IMR-90 (cell line): Measurements from ENCODE around the gene ISOC2. TPM values are rescaled to one million over a fixed set of nuclear protein-coding genes. Genes with fewer than 3 reads are reported as not detected.

Experiments used
- ATAC-seq: fragments of 200-7000 bp; cut with Tn5 transposase; 2 replicates; pipeline ENCODE4 v1.9.1; 2020; ENCODE audit warnings: low read depth, mild to moderate bottlenecking, moderate library complexity
- BruUV-seq: library from RNA; stranded (reverse); fragments of 400-500 nt; replicated peaks from 2 replicates; lab custom pipeline; 2021; lab: Mats Ljungman, UMichigan
- CTCF ChIA-PET: fragments of 300-600 bp; formaldehyde crosslinking; extraction: SDS; loops from one replicate; lab custom pipeline; 2021; ENCODE audit warnings: antibody characterized with exemption; lab: Yijun Ruan, JAX
- POLR2A ChIA-PET: fragments of 300-600 bp; sonication (Branson Sonifier 250); formaldehyde crosslinking; loops from one replicate; lab custom pipeline; 2022; ENCODE audit warnings: antibody characterized with exemption; ENCODE audit not compliant: unreplicated experiment; lab: Charles Lee
- DNase-seq: peaks from one replicate; pipeline ENCODE4 v3.0.0; 2013
- H2AFZ ChIP-seq: replicated peaks from 2 replicates; pipeline ENCODE3; 2013; ENCODE audit warnings: low read length, mild to moderate bottlenecking; ENCODE audit not compliant: poor library complexity
- H2AK5ac ChIP-seq: 2 replicates; pipeline ENCODE4 v1.6.1; 2013; ENCODE audit warnings: low read depth, low read length, inconsistent platforms
- H2AK9ac ChIP-seq: replicated peaks from 2 replicates; pipeline ENCODE3; 2013; ENCODE audit warnings: mild to moderate bottlenecking, low read depth, low read length, moderate library complexity; ENCODE audit not compliant: poor library complexity
- H2BK120ac ChIP-seq: 2 replicates; pipeline ENCODE4 v1.6.1; 2013; ENCODE audit warnings: low read depth, low read length, inconsistent platforms
- H2BK15ac ChIP-seq: 3 replicates; pipeline ENCODE4 v1.6.1; 2013; ENCODE audit warnings: low read depth, low read length, inconsistent platforms
- H2BK20ac ChIP-seq: 2 replicates; pipeline ENCODE4 v1.6.1; 2013; ENCODE audit warnings: low read depth, mild to moderate bottlenecking, inconsistent platforms, low read length, moderate library complexity
- H2BK5ac ChIP-seq: 2 replicates; pipeline ENCODE4 v1.6.1; 2013; ENCODE audit warnings: mild to moderate bottlenecking, low read depth, low read length, inconsistent platforms; ENCODE audit not compliant: poor library complexity, severe bottlenecking
- H3K14ac ChIP-seq: replicated peaks from 2 replicates; pipeline ENCODE4 v1.6.1; 2013; ENCODE audit warnings: low read depth, low read length, inconsistent platforms
- H3K18ac ChIP-seq: 2 replicates; pipeline ENCODE4 v1.6.1; 2013; ENCODE audit warnings: low read depth, low read length, control low read depth
- H3K23ac ChIP-seq: 2 replicates; pipeline ENCODE4 v1.6.1; 2013; ENCODE audit warnings: low read depth, low read length, inconsistent platforms
- H3K27ac ChIP-seq: 2 replicates; pipeline ENCODE4 v1.5.1; 2013; ENCODE audit warnings: mild to moderate bottlenecking, control low read depth, low read length; ENCODE audit not compliant: insufficient read depth
- H3K27me3 ChIP-seq: 2 replicates; pipeline ENCODE4 v1.6.1; 2013; ENCODE audit warnings: low read length; ENCODE audit not compliant: control insufficient read depth, insufficient read depth
- H3K36me3 ChIP-seq: 2 replicates; pipeline ENCODE4 v1.6.1; 2013; ENCODE audit warnings: low read length, mixed read lengths; ENCODE audit not compliant: control insufficient read depth, insufficient read depth
- H3K4ac ChIP-seq: 2 replicates; pipeline ENCODE4 v1.6.1; 2013; ENCODE audit warnings: low read depth, low read length, inconsistent platforms
- H3K4me1 ChIP-seq: 2 replicates; pipeline ENCODE4 v1.6.1; 2013; ENCODE audit warnings: low read length, mixed read lengths; ENCODE audit not compliant: control insufficient read depth, insufficient read depth
- H3K4me2 ChIP-seq: 2 replicates; pipeline ENCODE4 v1.6.1; 2013; ENCODE audit warnings: low read depth, mild to moderate bottlenecking, control low read depth, low read length, moderate library complexity
- H3K4me3 ChIP-seq: 2 replicates; pipeline ENCODE4 v1.5.1; 2013; ENCODE audit warnings: low read depth, mild to moderate bottlenecking, control low read depth, low read length, moderate library complexity; ENCODE audit not compliant: insufficient read depth
- H3K56ac ChIP-seq: 2 replicates; pipeline ENCODE4 v1.6.1; 2013; ENCODE audit warnings: low read length, inconsistent platforms; ENCODE audit not compliant: insufficient read depth; ENCODE audit errors: extremely low read depth
- H3K79me1 ChIP-seq, 2 experiments: 2 replicates each; pipeline ENCODE4 v1.6.1; 2013; ENCODE audit warnings: low read length in 2 of 2, inconsistent platforms in 1 of 2, low read depth in 1 of 2
- H3K9ac ChIP-seq: 2 replicates; pipeline ENCODE4 v1.6.1; 2013; ENCODE audit warnings: low read depth, low read length, control low read depth
- H3K9me1 ChIP-seq: 2 replicates; pipeline ENCODE4 v1.6.1; 2013; ENCODE audit warnings: low read length, inconsistent platforms; ENCODE audit not compliant: insufficient read depth
- H3K9me3 ChIP-seq: 2 replicates; pipeline ENCODE4 v1.6.1; 2013; ENCODE audit warnings: low read length; ENCODE audit not compliant: control insufficient read depth, insufficient read depth
- H4K20me1 ChIP-seq: 2 replicates; pipeline ENCODE4 v1.6.1; 2013; ENCODE audit warnings: low read length, inconsistent platforms; ENCODE audit not compliant: insufficient read depth
- H4K5ac ChIP-seq: 2 replicates; pipeline ENCODE4 v1.6.1; 2013; ENCODE audit warnings: mild to moderate bottlenecking, low read depth, low read length, control low read depth
- H4K8ac ChIP-seq, 2 experiments: 2 replicates each; pipeline ENCODE4 v1.6.1; 2013; ENCODE audit warnings: low read depth in 2 of 2, low read length in 2 of 2, control low read depth in 1 of 2, inconsistent platforms in 1 of 2
- H4K91ac ChIP-seq: 2 replicates; pipeline ENCODE4 v1.6.1; 2013; ENCODE audit warnings: low read depth, low read length, inconsistent platforms; ENCODE audit not compliant: insufficient read depth
- BHLHE40 ChIP-seq: fragments of 150-350 bp; IDR thresholded peaks from 2 replicates; pipeline ENCODE4 v1.6.1; 2016; ENCODE audit warnings: mild to moderate bottlenecking, low read depth, low read length
- CEBPB ChIP-seq: IDR thresholded peaks from 2 replicates; pipeline ENCODE4 v1.6.1; 2012; ENCODE audit warnings: low read depth, low read length, improper control_type of control experiment
- CHD1 ChIP-seq: IDR thresholded peaks from 2 replicates; pipeline ENCODE4 v1.6.1; 2012; ENCODE audit warnings: low read depth, low read length, improper control_type of control experiment
- CTCF ChIP-seq: conservative IDR thresholded peaks from 2 replicates; pipeline ENCODE4 v1.5.1; 2012; ENCODE audit warnings: mild to moderate bottlenecking, low read depth, low read length, improper control_type of control experiment
- ELK1 ChIP-seq: fragments of 150-350 bp; IDR thresholded peaks from 2 replicates; pipeline ENCODE4 v1.6.1; 2016; ENCODE audit warnings: low read depth, mild to moderate bottlenecking, low read length, moderate library complexity, borderline replicate concordance
- FOS ChIP-seq: fragments of 150-350 bp; IDR thresholded peaks from 2 replicates; pipeline ENCODE4 v1.6.1; 2016; ENCODE audit warnings: low read depth, low read length
- MAFK ChIP-seq: IDR thresholded peaks from 2 replicates; pipeline ENCODE4 v1.6.1; 2012; ENCODE audit warnings: low read depth, low read length, improper control_type of control experiment
- MAZ ChIP-seq: IDR thresholded peaks from 2 replicates; pipeline ENCODE4 v1.6.1; 2012; ENCODE audit warnings: low read depth, mild to moderate bottlenecking, low read length, improper control_type of control experiment, moderate library complexity, borderline replicate concordance
- MXI1 ChIP-seq: IDR thresholded peaks from 2 replicates; pipeline ENCODE4 v1.6.1; 2012; ENCODE audit warnings: low read depth, mild to moderate bottlenecking, low read length, moderate library complexity, borderline replicate concordance
- NFE2L2 ChIP-seq: fragments of 150-350 bp; IDR thresholded peaks from 2 replicates; pipeline ENCODE4 v1.6.1; 2016; ENCODE audit warnings: low read depth, mild to moderate bottlenecking, low read length
- POLR2A ChIP-seq: IDR thresholded peaks from 2 replicates; pipeline ENCODE4 v1.6.1; 2012; ENCODE audit warnings: mild to moderate bottlenecking, low read depth, low read length
- RAD21 ChIP-seq: IDR thresholded peaks from 2 replicates; pipeline ENCODE4 v1.6.1; 2012; ENCODE audit warnings: low read length, improper control_type of control experiment
- RFX5 ChIP-seq: IDR thresholded peaks from 2 replicates; pipeline ENCODE4 v1.8.0; 2012; ENCODE audit warnings: low read depth, mild to moderate bottlenecking, low read length, moderate library complexity
- SMC3 ChIP-seq: fragments of 150-350 bp; IDR thresholded peaks from 2 replicates; pipeline ENCODE4 v1.6.1; 2016; ENCODE audit warnings: low read depth, mild to moderate bottlenecking, antibody characterized with exemption, low read length, moderate library complexity
- WGBS, 2 experiments: methylation state at CpG; one replicate each; pipeline versions ENCODE4 v1.1.5 to v1.1.7; 2013; ENCODE audit warnings: missing lambda C conversion rate in 2 of 2; ENCODE audit not compliant: insufficient read length in 1 of 2; ENCODE audit errors: extremely low coverage in 2 of 2; 5-methylcytosine and 5-hydroxymethylcytosine counted together
- dilution Hi-C: fragments of 300-500 bp; cut with HindIII; formaldehyde crosslinking; loops from one replicate; pipeline ENCODE4 v1.14.3; 2018; ENCODE audit warnings: low sequenced_read_pairs; ENCODE audit not compliant: unreplicated experiment
- in situ Hi-C: fragments of 300-500 bp; cut with MboI; formaldehyde crosslinking; loops from 3 replicates; pipeline ENCODE4 v1.14.3; 2019; ENCODE audit warnings: low sequenced_read_pairs, inconsistent platforms, mixed read lengths
- intact Hi-C: fragments of 100-400 bp; cut with micrococcal nuclease; formaldehyde crosslinking; loops from 2 replicates; pipeline ENCODE4 v1.10.0; 2022
- polyA plus RNA-seq, 3 experiments: library from polyadenylated mRNA; depleted of rRNA; stranded (reverse); fragments of >200 nt; gene quantifications; 2 replicates each; pipeline ENCODE4 v1.2.3, GENCODE V29; 2012; ENCODE audit warnings: low replicate concordance in 1 of 3
- total RNA-seq: library from RNA; depleted of rRNA; stranded (reverse); fragments of >200 nt; gene quantifications from 2 replicates; pipeline ENCODE4 v1.2.3, GENCODE V29; 2012
- TF ChIP-seq, protein P1 (sequence below): fragments of 150-350 bp; IDR thresholded peaks from 2 replicates; pipeline ENCODE4 v1.6.1; 2017; ENCODE audit warnings: mild to moderate bottlenecking, antibody characterized with exemption, low read length, low read depth

ISOC2 gene
- total and polyA plus RNA-seq, 2 of the 4 experiments (the other 2 are of a cell fraction) = 56.1 to 82.1 TPM

DNA sequence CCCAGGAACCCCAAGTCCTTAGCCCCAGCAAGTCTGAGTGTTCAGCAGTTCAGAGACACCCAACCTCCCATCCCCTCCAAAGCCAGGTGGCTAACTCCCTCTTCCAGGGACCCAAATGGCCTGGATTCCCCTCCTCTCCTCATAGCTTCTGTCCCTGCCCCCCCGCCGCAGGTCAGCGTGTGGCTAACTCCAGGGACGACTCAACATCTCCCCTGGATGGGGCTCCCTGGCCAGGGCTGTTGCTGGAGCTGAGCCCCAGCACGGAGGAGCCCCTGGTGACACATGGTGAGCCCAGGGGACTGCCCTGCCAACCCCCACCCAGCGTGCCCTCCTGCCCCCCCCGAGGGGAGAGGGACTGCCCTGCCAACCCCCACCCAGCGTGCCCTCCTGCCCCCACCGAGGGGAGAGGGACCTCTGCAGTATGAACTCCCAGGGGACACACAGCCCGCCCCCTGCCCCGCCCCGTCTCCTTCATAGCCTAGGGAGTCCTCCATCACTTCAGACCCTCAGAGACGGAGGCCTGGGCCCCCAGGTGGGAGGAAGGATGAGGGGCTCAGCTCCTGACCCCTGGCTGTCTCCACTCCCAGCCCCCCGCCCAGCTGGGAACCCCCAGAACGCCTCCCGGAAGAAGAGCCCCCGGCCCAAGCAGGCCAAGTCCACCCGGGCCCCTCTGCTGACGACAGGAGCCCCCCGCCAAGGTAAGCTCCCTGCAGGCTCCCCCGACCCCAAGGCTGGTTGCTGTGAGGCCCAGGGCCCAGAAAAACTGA lies 28.5 kb upstream of the ISOC2 start:
- no peak overlapping the region for H4K91ac ChIP-seq
- no peak overlapping the region for H4K5ac ChIP-seq
- no peak overlapping the region for H3K56ac ChIP-seq
- H3K4me2 ChIP-seq = no peak overlapping the region
- ATAC-seq (no peak), DNase-seq (no peak)
- peak overlapping the region; percentile 52 for H3K4ac ChIP-seq
- no peak overlapping the region; the same call in 1 of the 2 replicates for H2AK5ac ChIP-seq
- H3K9me1 ChIP-seq = peaks cover 7% of the 10 kb centered on the region
- no TSS peak for BruUV-seq
- H2BK20ac ChIP-seq = no peak overlapping the region
- dilution Hi-C loops (no loop called here), intact Hi-C loops (no loop called here), in situ Hi-C loops (loop anchor here (25.0 kb wide), 1 partner anchor 1028 kb away; the partner anchor contains the start of genes CDC42EP5 and LENG9)
- H2BK15ac ChIP-seq = no peak overlapping the region
- H3K79me1 ChIP-seq = peaks cover 5 to 33% of the 10 kb centered on the region in 2 experiments
- WGBS, 2 experiments = 80% methylated on average over 3 of the region's 21 CpGs; no CpG with 5 or more reads in 1 of the 2 experiments
- no peak overlapping the region for H3K14ac ChIP-seq
- 0 out of 2 replicates have a peak, but pooled peaks cover 4% of the 10 kb centered on the region for H4K20me1 ChIP-seq
- no peaks in the 10 kb centered on the region for H3K9me3 ChIP-seq
- H2AFZ ChIP-seq = peak overlapping the region; percentile 10
- H3K4me1 ChIP-seq = peaks cover 45% of the 10 kb centered on the region
- no peak overlapping the region for H3K27ac ChIP-seq
- H3K36me3 ChIP-seq = no peaks in the 10 kb centered on the region
- H3K23ac ChIP-seq = no peak overlapping the region
- H2BK5ac ChIP-seq = peak overlapping the region; percentile 16
- no peak overlapping the region for H3K4me3 ChIP-seq
- H3K9ac ChIP-seq = no peak overlapping the region
- no peaks in the 10 kb centered on the region for H3K27me3 ChIP-seq
- H3K18ac ChIP-seq = no peak overlapping the region
- H2AK9ac ChIP-seq = peak overlapping the region; percentile 70
- peak overlapping the region; percentile 42; the same call in 1 of the 2 replicates for H2BK120ac ChIP-seq
- CTCF ChIA-PET = no interaction called here
- POLR2A ChIA-PET = no interaction called here
- H4K8ac ChIP-seq = no peak overlapping the region
- TF ChIP-seq CEBPB = no peak
- no peak for TF ChIP-seq CHD1
- TF ChIP-seq RFX5 = no peak
- no peak for TF ChIP-seq FOS
- no peak for TF ChIP-seq RAD21
- no peak for TF ChIP-seq ELK1
- TF ChIP-seq MAZ = no peak
- no peak for TF ChIP-seq SMC3
- TF ChIP-seq POLR2A = no peak
- TF ChIP-seq MAFK = no peak
- TF ChIP-seq CTCF = no peak
- TF ChIP-seq, protein P1, sequence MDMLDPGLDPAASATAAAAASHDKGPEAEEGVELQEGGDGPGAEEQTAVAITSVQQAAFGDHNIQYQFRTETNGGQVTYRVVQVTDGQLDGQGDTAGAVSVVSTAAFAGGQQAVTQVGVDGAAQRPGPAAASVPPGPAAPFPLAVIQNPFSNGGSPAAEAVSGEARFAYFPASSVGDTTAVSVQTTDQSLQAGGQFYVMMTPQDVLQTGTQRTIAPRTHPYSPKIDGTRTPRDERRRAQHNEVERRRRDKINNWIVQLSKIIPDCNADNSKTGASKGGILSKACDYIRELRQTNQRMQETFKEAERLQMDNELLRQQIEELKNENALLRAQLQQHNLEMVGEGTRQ = no peak
- no peak for TF ChIP-seq NFE2L2
- TF ChIP-seq BHLHE40 = no peak
- TF ChIP-seq MXI1 = no peak
